HPDE6-E6E7 (cell line): ENCODE measurements around the gene CRK.

Experiments
- DNase-seq: peaks from one replicate; pipeline ENCODE4 v3.0.0; 2011; ENCODE audit warnings: missing footprints; ENCODE audit errors: extremely low spot score

Gene CRK

GRCh38 chr17:1486802-1487695, 31.0 kb upstream of the CRK start:
- peak; percentile 67 for DNase-seq

- DNase-seq = no peak
Measured at GRCh38 chr17:1485423-1486376, 29.7 kb upstream of the CRK start.

GRCh38 chr17:1484676-1485422, 28.8 kb upstream of the CRK start:
- no peak for DNase-seq

DNA sequence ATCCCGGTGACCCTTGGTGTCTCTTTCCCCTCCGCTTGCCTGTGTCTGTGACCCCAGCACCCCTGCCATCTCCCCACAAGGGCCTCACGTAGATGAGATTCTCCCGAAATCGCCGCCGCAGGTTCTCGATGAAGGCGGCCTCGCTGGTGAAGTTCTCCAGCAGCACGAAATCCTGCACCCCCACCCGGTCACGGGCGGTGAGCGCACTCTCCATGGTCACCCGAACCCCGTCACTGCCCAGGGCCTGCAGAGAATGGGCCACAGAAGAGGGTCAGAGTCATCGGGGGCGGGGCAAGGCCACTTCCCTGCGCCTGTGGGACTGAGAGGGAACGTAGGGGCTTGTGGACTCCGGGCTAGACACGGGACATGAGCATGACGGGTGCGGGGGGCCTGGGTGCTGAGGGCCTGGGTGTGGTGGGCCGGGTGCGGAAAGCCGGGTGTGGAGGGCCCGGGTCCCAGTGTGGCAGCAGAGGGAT, 28.1 kb upstream of the CRK start:
- no peak for DNase-seq

GRCh38 chr17:1482680-1483079, 26.6 kb upstream of the CRK start:
- no peak for DNase-seq

- DNase-seq = no peak
Measured at GRCh38 chr17:1481736-1482135, 25.7 kb upstream of the CRK start.

DNA sequence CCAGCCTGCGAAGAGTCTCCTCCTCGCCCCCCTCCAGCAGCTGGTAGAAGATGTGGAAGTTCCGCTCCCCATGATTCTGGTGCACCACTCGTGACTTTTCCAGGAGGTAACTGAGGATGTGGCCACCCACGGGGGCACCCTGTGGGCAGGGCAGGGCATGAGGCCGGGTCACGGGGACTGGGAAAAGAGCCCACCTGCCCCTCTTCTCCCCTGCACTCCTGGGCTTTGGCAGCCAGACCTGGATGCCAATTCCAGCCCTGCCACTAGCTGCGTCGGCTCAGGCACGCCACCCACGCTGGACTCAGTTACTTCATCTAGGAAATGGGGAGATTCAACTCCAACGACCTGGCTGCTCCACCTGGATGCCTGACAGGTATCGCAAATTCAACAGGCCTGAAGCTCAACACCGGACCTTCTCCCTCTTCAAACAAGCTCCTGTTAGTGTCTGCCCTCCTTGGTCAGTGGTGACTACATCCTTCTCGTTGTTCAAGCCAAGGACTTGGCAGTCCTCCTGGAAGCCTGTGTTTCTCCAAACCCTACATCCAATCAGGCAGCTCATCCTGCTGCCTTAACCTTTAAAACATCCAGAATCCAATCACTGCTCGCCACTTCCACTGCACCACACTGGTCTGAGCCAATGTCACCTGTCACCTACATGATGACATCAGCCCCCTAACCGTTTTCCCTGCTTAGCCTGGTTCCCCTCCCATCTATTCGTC, 24.9 kb upstream of the CRK start:
- DNase-seq = no peak

DNA sequence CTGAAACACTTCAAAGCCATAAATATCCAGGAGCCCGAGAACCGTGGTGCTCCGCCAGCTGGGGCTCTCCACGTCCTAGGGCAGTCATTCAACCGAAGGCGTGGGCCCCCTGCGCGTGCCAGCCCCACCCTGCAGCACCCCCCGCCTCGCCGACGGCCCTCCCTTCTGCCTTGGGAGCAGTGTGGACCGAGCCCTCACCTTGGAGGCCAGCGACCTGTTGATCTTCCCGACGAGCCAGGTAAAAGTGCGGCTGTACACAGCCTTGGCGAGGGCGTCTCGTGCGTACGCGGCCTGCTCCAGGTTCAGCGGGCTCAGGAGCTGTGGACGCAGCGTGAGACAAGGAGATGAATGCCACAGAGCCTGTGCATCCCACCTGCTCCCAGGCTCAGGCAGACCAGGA, 22.4 kb upstream of the CRK start:
- DNase-seq = no peak

GRCh38 chr17:1475321-1475854, 19.4 kb upstream of the CRK start:
- DNase-seq = no peak

DNA sequence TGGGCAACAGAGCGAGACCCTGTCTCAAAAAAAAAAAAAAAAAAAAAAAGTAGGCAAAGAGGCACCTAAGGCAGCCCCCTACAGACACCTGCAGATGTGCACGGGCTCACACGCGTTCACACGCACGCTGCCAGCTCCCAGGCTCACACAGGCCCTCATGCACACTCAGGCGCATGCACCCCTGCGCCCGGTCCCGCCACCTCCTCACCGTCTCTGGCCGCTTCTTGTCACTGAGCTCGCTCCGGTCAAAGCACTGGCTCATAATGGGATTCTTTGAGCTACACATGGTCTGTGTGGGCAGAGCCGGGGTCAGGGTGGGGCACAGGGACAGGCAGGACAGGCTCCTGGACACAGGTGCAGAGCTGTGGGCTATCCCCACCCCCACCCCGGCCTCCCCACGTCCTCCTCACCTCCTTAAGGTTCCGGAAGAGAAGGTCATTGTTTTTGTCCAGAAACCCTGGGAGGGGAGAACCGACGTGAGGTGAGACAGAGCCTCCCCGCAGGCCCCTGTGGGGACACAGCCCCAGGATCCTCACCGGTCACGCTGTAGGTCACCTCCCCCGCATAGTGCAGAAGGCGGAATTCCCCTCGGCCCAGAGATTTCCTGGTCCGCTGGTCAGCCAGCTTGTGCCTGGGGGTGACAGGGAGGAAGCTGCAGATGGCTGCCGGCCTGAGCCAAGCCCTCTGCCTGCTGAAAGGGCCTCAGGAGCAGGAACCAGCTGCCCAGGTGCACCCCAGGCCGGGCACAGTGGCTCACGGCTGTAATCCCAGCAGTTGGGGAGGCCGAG, 18.6 kb upstream of the CRK start:
- DNase-seq = no peak

DNA sequence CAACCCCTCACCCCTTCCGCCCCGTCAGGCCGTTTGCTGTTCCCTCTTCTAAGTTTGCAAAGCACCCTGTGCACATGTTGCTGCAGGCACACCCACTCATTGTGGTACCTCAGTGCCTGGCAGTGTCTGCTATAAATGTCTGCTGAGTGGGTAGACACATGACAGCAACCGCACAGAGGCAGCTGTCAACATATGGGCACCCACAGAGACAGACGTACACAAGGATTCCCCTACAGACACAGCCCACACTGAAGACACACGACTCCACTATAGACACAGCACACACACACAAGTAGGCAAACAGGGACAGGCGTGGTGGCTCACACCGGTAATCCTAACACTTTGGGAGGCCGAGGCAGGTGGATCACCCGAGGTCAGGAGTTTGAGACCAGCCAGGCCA, 17.8 kb upstream of the CRK start:
- DNase-seq = no peak

GRCh38 chr17:1473170-1473569, 17.1 kb upstream of the CRK start:
- DNase-seq = no peak

GRCh38 chr17:1471911-1472821, 16.1 kb upstream of the CRK start:
- DNase-seq = no peak

DNA sequence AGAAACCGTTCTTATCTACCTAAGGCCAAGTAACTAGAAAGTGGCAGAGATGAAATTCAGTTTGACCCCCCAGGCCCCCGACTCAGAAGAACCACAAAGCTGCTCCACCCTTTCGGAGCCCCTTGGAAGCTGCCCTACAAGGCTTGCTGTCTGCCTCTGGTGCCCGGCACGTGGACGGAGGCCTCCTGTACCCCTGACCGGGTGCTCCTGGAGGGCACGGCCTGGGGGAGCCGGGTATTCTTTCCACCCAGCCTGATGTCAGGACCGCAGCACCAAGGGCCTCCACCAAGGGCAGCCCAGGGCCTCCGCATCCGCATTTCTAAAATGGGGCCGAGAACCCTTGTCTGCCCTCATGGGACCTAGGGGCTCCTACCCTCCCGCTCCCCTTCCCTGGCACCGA, 15.5 kb upstream of the CRK start:
- no peak for DNase-seq

- no peak for DNase-seq
Measured at GRCh38 chr17:1470755-1471462, 14.9 kb upstream of the CRK start.

DNA sequence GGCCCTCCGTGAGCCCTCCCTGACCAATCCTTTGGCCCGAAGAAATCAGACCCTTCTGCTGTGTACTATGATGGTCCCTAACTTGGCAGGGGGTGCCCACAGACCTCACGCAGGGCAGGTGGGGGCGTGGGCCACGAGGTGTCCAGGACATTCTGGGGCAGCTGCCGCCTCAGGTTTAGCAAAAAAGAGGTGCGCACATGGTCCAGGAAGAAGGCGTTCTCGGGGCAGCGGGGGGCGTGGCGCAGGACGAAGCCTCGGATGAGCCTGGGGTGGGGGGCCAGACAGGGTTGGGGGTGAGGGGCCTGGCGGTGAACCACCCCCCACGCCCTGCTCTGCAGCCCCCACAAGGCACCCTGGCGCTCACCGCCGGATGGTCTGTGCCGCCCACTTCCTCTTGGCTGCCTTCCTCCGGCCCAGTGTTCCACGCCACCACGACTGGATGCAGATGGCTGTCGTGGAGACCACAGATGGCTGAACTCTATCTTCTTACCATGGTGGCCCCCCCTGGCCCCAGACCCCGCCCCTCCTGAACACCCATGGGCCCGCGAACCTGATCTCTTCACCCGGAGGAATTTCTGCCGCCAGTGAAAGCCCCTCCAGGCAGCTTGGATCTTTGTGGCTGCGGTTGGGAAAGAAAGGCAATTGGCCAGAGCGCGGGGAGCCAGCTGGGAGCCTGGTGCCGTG, 14.2 kb upstream of the CRK start:
- no peak for DNase-seq

GRCh38 chr17:1469231-1469852, 13.3 kb upstream of the CRK start:
- no peak for DNase-seq
